IPS-NIHi11 (cell line): ENCODE data around the gene ANTXR2.
"Not testable (repeated sequence)": the region's sequence is repeated elsewhere in the genome, so short reads cannot be mapped to it uniquely, and the experiment has no call there.

Source experiments
- DNase-seq: peaks from one replicate; pipeline ENCODE4 v3.0.0; 2012; ENCODE audit warnings: mixed read lengths, low spot score

Gene ANTXR2

DNA sequence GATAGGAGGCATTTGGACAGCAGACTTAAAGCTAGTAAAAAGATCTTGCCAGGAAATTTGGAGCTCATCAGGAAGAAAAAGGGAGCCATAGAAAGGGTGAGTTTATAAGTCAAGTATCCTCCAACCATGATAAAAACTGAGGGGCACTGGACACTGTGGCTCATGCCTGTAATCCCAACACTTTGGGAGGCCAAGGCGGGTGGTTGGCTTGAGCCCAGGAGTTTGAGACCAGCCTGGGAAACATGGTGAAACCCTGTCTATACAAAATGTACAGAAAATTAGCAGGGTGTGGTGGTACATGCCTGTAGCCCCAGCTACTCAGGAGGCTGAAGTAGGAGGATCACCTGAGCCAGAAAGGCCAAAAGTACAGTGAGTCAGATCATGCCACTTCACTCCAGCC, 48.7 kb downstream of the ANTXR2 start:
- DNase-seq: no peak

DNA sequence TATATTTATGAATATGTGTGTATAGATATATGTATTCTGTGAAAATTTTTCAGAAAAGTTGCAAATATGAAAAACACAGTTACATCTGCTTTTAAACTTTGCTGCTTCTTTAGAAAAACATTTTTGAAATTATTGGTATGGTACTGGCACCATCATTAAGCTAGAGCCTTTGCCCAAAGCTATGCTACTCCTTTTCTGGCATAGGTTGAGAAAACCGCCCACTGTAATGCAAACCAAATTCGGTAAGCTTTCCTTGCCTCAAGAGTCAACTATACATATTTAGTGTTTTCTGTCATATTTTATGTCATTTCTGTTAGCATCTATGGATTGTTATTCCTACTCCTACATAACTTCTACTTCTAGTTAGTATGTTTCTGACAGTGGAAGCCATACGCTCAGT, 50.7 kb downstream of the ANTXR2 start:
- DNase-seq: no peak

DNA sequence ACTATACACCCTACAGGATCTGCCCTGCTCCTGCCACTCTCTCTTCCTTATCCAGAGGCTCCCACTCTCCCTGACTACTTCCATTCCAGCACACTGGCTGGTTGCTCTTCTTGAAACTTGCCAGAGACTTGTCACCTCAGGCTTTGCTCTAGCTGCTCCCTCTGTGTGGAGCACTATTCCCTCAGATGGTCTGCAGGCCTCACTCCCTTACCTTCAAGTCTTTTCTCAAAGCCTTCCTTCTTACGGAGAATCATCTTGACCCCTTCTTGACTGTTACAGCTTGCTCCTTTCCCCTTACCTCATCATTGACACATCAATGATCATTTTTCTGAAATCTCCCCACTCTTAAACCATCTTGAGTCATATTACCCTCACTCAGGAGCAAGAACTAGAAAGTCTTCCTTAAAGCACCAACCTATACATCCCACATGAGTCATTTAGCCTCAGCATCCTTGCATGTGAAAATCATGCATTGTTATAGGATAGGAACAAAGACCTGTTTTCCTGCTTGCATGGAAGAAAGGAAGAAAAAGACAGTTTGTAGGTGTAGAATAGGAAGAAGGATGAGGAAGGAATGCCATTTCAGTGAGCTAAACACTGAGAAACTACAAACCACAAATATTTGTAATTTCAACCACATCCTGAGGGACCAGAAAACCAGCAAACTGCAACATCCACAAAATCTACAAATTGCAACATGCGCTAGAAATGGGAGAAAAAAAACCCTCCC, 55.7 kb downstream of the ANTXR2 start:
- DNase-seq: no peak

DNA sequence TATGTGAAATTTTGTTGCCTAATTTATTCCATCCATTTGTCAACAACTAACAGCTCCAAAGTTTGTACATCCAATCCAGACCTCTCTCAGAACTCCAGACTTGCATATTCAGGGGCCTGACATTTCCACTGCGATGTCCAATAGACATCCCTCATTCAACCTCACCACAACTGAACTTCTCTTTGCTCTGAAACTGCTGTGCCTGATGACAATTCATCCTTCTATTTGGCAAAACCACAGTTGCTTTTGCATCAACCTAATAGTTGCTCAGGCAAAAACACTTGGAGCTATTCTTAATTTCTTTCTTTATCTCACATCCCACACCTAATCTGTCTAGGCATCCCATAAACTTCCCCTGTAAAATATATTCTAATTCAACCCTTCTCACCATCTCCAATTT, 56.5 kb downstream of the ANTXR2 start:
- no peak for DNase-seq

DNA sequence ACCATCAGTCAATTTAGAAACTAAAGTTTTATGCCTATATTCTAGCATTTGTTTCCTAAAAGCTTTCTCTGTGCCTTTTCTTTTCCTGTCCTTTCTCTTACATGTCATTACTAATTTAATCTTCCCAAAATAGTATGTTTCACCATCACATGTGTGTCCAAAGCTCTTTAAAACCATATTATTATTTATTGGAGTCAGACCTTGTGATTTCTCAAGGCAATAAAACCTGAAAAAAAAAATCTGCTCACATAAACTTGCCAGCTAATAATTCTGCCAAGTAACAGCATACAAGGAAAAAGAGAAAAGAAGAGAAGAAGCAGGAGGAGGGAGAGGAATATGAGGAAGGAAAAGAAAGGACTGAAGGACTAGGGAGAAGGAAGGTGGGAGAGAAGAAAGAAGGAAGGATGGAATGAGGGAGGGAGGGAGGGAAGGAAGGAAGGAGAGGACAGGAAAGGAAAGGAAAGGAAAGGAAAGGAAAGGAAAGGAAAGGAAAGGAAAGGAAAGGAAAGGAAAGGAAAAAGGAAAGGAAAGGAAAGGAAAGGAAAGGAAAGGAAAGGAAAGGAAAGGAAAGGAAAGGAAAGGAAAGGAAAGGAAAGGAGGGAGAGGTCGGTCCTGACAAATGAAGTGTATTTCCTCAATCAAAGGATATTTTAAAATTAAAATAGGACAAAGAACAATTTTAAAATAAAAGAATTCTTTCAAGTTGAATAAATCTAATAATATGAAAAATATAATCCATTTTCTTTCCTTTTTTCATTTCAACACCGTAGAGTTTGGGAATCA, 57.4 kb downstream of the ANTXR2 start:
- DNase-seq: no peak

DNA sequence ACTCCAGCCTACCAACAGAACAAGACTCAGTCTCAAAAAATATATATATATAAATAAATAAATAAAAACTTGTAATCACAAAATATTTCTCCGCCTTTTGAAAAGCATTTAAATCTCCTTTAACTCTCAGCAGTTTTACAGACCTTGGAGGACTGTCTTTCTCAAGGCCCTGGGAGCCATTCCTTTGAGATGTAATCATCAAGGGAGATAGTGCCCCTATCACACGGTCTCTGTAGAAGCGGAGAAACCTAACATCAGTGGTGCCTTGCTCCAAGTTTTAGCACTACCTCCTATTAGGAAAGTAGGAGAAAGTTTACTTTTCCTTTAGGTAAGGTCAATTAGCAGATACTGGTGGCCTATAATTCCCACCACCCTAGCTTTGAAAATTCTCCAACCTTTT, 58.5 kb downstream of the ANTXR2 start:
- DNase-seq: no peak

DNA sequence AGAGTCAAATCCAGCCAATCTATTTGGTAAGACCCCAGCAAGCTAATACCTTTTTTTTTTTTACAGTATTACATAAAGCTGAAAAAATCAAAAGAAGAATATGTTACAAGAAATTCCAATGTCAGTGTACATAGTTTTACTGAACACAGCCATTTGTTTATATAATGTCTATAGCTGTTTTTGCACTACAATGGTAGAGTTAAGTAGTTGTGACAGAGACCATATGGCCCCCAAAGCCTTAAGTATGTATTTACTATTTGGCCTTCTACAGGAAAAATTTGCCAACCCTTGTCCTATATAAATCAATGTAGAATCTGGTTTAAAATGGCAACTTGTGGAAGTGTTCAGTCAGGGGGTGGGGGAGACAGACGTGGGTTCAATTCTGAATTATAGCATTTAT, 60.7 kb downstream of the ANTXR2 start:
- DNase-seq: no peak

DNA sequence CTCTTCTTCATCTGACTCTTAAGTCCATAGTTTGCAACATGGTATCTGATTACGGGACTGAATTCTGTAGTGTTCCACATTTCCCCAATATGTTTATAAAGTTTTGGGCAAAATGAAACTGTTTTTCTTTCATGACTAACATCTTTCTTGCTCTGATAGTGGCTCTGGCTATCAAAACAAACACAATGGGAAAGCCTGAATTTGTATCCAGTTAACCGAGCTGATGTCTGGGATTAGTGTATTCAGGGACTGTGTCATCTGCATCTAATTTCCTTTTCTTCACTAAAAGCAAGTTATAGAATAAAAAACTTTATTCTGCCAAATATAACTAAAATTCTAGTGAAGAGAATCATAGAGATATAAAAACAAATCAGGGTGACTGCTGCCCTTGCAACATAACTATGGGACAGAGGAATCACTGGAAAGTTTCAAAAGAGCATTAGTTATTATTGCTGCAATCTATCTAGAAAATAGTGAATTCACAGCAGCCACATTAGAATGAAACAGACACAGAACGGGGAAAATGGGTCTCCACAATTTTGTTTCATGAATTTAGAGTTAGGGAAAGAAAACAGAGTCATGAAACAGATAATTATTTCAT, 61.3 kb downstream of the ANTXR2 start:
- DNase-seq: no peak

DNA sequence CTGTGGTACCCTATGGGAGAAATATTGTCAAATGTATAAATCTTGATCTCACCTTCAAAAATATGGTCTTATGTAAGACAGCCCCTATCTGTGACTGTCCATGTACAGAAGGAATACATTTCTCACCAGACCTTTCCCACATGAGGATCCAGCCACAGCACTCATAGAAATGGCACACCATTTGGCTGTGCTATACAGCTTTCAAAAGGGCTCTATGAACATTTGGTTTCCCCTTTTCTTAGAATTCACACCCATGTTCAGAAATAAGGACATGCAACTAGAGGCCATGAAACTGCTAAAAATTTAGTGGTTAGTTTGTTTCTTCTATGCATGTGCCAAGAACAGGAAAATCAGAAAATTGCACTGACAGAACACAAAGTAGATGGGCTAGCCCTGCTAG, 62.7 kb downstream of the ANTXR2 start:
- no peak for DNase-seq

DNA sequence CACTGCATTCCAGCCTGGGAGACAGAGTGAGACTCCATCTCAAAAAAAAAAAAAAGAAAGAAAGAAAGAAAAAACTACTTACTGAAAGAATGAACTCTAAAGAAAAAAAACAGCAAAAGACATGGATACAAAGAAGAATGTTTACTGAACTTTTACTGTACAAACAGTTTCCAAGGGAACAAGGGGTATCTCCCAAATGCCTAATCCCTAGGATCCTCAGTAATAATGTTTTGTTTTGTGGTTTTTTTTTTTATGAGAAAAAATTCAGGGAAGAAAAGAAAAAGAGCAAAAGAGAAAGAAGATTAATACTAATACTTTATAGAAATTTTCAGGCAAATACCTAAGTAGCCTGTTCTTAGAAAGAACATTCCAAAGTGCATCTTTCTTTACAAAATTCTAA, 63.2 kb downstream of the ANTXR2 start:
- no peak for DNase-seq

DNA sequence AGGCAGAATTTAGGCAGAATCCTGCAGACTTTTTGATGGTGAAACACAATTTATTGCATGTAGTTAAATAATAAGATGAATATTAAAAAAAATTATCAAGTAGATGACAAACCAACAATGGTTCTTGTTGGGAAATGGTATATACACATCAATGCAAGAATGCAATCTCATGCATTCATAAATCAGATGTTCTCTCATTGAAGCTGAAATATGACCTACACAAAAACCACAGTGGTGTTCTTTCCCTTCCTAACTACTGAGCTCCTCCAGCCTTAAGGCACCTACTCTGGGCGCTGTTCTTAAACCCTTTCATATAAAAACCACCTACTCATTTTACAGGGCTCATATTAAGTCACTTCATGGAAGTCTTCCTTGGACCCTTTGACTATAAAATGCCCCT, 64.1 kb downstream of the ANTXR2 start:
- DNase-seq: no peak

DNA sequence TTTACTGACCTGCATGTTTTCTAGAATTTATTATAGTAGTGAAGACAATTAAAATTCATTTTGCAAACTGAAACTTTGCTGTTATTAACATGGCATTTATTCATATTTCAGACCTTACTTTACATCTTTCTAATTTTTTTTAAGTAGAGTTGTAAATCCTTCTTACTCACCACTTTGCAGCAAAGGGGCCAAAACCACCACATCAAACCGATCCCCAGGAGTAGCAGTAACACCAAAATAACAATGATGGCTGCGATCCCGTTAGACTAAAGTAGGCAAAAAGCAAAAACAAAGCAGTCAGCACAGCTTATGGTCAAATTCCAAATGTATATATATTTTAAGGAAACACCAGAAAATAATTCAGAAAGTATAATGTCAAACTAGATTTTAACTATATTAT, 64.7 kb downstream of the ANTXR2 start:
- DNase-seq: no peak

DNA sequence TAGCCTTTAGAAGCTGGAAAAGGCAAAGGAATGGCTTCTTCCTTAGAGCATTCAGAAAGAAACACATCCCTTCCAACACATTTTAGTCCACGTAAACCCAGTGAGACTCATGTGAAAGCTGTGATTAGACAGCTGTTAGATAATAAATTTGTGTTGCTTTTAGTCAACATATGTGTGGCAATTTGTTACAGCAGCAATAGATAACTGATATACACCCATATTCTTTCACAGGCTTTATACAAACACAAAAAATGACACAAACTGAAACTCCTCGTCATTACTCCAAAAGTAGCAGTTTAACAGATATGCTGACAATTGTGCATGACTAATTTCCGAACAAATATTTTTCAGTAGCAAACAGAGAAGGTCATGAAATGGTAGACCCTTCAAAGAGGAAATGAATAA, 65.3 kb downstream of the ANTXR2 start:
- no peak for DNase-seq

DNA sequence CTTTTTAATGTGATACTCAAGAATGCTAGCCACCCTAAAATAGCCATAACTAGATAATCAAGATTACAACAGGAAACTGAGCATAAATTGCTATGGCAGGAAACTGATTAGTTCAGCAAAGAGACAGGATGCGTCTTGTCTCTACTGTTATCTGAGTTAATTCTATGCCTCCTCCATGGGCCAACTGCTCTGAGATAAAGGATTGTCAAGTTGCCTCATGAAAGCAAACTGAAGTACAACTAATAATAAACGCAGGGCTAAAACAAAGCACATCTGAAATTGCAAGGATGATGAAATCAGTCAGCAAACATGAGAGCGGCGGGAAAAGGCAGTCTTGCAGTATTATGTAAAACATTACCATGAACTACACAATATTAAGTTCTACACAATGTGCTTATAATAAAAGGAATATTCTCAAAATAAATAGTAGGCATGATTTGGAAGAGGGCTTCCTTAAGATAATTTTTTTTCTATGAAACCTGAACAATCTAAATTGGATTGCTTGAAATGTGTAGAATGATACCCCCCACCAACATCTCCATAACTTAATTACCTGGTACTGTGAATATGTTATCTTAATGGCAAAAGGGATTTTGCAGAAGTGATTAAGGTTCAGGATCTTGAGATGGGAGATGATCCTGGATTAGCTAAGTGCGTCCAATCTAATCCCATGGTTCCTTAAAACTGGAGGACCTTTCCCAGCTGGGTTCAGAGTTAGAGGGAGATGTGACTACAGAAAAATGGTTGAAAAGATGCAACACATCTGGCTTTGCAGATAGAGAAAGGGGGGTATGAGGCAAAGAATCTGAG, 65.9 kb downstream of the ANTXR2 start:
- DNase-seq: no peak

DNA sequence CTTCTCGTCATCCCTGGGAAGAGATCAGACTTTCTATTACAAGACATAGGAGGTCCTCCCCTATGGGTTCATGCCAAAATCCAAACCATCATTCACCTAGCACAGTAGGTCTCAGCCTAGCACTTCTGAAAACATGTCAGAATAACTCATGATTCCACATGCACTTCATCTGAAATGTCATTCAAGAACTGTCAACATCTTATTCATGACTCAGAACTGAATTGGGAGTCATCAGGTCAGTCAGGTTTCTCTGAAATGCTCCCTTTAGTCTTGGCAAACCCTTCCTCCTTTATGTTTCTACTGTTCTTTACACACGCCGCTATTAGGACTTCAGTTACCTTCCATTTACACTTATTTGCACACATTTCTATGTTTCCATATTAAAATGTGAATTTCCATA, 67.2 kb downstream of the ANTXR2 start:
- no peak for DNase-seq

DNA sequence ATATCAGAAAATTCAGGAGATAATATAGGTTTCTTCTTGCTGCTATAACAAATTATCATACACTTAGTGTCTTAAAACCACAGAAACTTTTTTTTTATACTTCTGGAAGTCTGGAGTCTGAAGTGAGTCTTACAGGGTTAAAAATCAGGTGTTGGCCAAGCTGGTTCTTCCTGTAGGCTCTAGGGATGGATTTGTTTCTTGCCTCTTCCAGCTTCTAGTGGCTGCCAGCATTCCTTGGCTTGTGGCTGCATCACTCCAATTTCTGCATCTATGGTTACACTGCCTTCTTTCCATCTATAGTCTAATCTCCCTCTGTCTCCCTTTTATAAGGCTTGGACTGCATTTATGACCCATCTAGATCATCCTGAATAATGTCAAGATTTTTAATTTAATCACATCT, 68.7 kb downstream of the ANTXR2 start:
- no peak for DNase-seq

DNA sequence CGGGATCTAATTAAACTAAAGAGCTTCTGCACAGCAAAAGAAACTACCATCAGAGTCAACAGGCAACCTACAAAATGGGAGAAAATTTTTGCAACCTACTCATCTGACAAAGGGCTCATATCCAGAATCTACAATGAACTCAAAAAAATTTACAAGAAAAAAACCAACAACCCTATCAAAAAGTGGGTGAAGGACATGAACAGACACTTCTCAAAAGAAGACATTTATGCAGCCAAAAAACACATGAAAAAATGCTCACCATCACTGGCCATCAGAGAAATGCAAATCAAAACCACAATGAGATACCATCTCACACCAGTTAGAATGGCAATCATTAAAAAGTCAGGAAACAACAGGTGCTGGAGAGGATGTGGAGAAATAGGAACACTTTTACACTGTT, 70.5 kb downstream of the ANTXR2 start:
- not testable (repeated sequence) for DNase-seq

DNA sequence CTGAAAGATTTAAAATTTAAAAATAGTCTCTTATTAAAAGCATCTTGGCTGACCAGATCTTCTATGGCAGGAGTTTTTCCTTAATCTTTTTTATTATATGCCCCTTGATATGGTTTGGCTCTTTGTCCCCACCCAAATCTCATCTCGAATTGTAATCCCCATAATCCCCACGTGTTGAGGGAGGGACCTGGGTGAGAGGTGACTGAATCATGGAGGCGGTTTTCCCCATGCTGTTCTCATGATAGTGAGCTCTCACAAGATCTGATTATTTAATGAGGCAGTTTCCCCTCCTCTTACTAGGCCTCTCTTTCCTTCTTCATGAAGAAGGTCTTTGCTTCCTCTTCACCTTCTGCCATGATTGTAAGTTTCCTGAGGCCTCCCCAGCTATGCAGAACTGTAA, 74.0 kb downstream of the ANTXR2 start:
- DNase-seq: not testable (repeated sequence)

DNA sequence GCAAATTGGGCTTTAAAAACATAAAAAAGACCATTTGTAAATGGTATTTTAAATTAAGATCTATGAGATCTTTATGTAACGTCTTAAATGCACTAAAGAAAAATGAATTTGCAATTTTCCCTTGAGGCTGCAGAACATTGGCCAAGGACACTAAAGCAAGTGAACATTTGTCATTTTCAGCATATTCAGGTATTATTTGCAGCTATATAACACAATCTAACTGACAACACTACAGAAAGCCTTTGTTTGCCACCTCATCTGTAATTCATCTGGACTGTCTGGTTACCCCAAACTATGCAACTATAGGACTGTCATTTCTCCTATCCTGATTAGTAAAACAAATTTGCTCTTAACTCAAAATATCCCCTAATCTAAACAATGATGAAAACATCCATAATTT, 74.8 kb downstream of the ANTXR2 start:
- DNase-seq: no peak

DNA sequence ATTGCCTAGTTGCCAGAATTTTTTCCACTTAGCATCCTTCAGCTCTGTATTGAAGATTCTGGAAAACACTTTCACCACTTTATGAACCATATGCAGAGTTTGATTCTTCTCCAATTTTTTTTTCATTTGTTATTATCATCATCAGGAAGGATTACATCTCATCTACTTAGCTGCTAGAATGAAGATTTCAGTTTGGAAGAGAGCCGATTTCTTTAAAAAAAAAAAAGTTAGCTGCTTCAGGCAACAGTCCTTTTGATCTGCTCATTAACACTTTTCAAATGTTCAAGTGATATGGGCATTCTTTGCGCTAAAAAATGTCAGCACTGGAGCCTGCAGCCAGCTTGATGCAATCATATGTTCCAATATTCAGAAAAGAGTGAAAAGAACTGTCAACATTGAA, 76.2 kb downstream of the ANTXR2 start:
- no peak for DNase-seq

DNA sequence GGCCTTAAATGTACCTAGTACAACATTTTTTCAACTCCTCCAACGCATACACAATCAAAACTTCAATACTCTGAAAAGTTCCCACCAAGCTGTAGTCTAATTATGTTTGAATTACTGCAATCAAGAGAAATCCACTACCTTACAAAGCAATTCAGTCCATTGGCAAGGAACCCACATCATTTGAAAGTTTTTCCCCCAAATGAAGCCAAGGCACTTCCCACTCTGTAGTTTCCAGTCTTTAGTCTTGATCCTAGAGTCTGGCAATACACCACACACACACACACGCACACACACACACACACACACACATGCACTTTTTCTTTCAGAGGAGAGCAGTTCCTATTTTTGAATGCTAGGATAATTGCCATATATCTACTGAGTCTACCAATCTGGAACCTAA, 79.6 kb downstream of the ANTXR2 start:
- DNase-seq: no peak

DNA sequence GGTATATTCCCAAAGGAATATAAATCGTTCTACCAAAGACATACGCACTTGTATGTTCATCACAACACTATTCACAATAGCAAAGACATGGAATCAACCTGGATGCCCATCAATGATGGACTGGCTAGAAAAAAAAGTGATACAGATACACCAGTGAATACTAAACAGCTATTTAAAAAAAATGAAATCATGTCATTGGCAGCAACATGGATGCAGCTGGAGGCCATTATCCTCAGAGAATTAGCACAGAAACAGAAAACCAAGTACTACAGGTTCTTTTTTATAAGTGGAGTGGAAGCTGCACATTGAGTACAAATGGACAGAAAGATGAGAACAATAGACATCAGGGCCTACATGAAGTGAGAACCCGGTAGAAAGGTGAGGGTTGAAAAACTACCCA, 81.4 kb downstream of the ANTXR2 start:
- no peak for DNase-seq

DNA sequence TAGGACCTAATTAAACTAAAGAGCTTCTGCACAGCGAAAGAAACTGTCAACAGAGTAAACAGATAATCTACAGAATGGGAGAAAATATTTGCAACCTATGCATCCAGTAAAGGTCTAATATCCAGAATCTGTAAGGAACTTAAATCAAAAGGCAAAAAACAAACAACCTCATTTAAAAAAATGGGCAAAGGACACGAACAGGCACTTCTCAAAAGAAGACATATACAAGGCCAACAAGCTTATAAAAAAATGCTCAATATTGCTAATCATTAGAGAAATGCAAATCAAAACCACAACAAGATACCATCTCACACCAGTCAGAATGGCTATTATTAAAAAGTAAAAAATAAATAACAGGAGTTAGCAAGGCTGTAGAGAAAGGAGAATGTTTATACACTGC, 81.9 kb downstream of the ANTXR2 start:
- not testable (repeated sequence) for DNase-seq
